ENCODE data around the gene DRAM1.
"Not testable (repeated sequence)": the region's sequence is repeated elsewhere in the genome, so short reads cannot be mapped to it uniquely, and the experiment has no call there.

The DRAM1 gene

DNA sequence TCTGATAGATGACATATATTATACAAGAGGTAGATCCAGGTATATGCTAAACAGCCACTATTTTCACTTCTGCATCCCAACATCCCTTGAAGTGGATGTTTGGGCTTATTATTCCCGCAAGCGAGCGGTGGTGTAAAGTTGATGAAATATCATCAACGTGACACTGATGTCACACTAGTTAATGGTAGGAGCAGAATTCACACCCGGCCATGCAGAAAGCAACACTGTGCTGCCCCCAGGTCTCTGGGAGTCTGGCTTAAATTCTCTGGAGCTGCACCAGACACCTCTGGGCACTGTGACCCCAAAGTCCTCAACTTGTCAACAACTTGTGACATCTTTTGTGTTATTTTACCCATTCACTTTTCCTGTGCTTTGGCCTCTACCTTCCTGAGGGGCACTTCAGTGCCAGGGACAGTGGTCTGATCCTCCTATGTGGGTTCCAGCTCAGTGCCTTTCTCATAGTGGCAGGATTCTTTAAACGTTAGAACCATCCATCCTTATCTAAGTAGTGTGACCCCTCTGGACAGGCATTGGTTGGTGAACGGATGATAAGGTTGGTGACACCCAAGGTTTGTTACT, 952 bp downstream of the DRAM1 start:
- H3K27ac ChIP-seq = no peak overlapping the region
- TF ChIP-seq ZFX (IDR thresholded peaks at IDR 0.05; ENCODE audit: borderline replicate concordance) = no peak
- TF ChIP-seq, protein P1, sequence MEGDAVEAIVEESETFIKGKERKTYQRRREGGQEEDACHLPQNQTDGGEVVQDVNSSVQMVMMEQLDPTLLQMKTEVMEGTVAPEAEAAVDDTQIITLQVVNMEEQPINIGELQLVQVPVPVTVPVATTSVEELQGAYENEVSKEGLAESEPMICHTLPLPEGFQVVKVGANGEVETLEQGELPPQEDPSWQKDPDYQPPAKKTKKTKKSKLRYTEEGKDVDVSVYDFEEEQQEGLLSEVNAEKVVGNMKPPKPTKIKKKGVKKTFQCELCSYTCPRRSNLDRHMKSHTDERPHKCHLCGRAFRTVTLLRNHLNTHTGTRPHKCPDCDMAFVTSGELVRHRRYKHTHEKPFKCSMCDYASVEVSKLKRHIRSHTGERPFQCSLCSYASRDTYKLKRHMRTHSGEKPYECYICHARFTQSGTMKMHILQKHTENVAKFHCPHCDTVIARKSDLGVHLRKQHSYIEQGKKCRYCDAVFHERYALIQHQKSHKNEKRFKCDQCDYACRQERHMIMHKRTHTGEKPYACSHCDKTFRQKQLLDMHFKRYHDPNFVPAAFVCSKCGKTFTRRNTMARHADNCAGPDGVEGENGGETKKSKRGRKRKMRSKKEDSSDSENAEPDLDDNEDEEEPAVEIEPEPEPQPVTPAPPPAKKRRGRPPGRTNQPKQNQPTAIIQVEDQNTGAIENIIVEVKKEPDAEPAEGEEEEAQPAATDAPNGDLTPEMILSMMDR (IDR thresholded peaks at IDR 0.05) = no peak

DNA sequence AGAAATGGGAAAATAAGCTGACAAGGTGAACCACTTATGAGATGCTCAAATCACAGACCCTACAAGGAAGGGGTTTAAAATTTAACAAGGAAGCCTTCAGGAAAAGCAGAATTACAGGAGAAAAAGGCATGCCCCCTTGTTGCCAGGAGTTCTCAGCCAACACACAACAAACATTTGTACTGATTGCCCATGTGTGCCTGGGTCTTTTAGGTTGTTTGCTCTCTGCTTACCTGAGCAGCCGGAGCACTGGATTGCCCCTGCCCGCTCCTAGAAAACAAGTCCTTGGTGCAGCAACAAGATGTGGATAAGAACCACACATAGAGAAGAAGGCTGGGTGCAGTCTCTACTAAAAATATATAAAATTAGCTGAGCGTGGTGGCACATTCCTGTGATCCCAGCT, 3.4 kb downstream of the DRAM1 start:
- no peak for TF ChIP-seq ZFX (IDR thresholded peaks at IDR 0.05; ENCODE audit: borderline replicate concordance)
- TF ChIP-seq, protein P1 (IDR thresholded peaks at IDR 0.05) = no peak
- no peak overlapping the region for H3K27ac ChIP-seq

DNA sequence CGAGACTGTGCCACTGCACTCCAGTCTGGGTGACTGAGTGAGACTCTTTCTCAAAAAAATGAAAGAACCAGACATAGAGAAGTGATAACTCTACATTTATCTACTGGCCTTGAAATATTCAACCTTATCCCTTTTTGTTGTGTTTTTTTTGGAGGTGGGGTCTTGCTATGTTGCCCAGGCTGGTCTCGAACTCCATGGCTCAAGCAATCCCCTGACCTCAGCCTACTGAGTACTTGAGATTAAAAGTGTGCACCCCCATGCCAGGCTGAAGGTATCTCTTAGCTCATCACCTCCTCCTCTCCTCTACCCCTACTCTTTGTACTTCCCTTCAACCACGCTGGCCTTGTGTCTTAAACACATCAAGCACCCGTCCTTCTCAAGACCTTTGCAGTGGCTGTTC, 3.8 kb downstream of the DRAM1 start:
- TF ChIP-seq ZFX (IDR thresholded peaks at IDR 0.05; ENCODE audit: borderline replicate concordance) = no peak
- TF ChIP-seq, protein P1 (IDR thresholded peaks at IDR 0.05) = no peak
- H3K27ac ChIP-seq = no peak overlapping the region

DNA sequence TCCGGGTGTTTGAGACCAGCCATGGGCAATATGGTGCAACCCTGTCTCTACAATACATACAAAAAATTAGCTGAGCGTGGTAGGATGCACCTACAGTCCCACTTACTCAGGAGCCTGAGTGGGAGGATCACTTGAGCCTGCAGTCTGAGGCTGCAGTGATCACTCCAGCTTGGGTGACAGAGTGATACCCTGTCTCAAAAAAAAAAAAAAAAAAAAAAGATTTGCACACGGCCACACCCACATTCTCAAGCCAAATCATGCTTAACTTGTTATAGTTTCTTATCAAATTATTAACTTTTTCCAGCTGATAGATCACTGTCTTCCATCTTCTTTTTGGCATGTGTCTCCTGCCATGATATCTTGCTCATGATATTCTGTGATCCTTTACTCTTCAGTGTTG, 6.8 kb downstream of the DRAM1 start:
- H3K27ac ChIP-seq = no peak overlapping the region
- TF ChIP-seq ZFX (IDR thresholded peaks at IDR 0.05; ENCODE audit: borderline replicate concordance) = no peak
- TF ChIP-seq, protein P1 (IDR thresholded peaks at IDR 0.05) = no peak

DNA sequence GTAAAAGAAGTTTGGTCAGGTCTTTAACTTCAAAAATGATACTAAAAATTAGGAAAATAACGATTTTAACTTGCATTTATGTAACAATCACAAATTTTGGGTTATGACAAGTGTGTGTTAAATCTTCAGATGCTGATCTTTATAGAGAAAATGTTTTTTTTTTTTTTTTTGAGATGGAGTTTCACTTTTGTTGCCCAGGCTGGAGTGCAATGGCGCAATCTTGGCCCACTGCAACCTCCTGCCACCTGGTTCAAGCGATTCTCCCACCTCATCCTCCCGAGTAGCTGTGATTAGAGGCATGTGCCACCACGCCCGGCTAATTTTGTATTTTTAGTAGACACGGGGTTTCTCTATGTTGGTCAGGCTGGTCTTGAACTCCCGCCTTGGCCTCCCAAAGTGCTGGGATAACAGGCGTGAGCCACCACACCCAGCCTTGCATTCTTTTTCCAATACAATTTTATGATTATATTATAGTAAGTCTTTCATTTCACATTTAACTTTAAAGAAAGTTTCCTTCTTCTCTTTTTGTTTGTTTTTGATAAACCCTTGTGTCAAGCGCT, 7.5 kb downstream of the DRAM1 start:
- H3K27ac ChIP-seq = not testable (repeated sequence)

DNA sequence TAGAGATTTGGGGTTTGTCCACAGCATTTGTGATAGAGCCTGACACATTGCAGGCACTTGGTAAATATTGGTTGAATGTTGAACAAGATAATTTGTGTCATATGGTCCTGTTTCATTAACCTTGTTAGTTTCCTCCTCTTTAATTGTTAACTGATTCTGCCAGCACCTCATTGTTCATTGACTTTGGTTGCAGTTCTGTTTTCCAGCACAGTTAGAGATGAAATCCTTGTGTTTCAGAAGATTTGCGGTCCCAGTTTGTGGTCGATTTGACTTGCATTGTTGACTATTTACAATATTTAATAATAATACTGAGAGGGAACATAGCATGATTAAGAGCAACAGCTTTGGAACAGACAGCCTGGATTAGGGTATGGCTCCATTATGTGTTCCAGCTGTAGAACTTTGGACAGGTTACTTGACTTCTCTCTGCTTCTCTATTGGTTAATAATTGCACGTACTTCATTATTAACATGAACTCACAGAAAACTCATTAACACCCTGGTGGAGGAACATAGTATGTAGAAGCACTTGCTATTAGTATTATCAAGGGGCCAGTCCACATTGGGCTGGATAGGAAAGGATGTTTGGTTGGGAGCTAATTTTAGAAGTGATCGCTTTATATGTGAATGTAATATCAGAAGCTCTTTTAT, 8.7 kb downstream of the DRAM1 start:
- TF ChIP-seq ZFX (IDR thresholded peaks at IDR 0.05; ENCODE audit: borderline replicate concordance) = no peak
- TF ChIP-seq, protein P1 (IDR thresholded peaks at IDR 0.05) = no peak
- no peak overlapping the region for H3K27ac ChIP-seq

DNA sequence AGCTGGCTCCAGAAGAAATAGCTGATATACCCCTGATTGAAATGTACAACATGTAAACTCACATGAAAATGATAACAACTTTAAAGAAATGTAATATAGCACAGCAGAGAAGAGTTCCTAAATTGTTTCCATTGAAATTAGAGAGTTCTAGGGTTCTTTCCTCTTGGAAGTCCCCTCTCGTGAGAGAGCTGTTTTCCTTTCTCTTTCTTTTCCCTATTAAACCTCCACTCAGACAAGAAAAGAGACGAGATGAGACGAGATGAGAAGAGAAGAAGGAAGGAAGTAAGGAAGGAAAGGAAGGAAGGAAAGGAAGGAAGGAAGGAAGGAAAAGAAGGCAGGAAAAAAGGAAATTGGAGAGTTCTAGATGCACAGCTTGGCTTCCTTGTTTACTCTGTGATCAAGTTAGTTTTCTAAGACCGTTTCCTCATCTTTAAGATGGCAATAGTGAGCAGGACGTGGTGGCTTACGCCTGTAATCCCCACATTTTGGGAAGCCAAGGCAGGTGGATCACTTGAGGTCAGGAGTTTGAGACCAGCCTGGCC, 11.9 kb downstream of the DRAM1 start:
- no peak overlapping the region for H3K27ac ChIP-seq
- no peak for TF ChIP-seq ZFX (IDR thresholded peaks at IDR 0.05; ENCODE audit: borderline replicate concordance)
- TF ChIP-seq, protein P1 (IDR thresholded peaks at IDR 0.05) = no peak
